Measurements from ENCODE around the gene GRM7.

The GRM7 gene

DNA sequence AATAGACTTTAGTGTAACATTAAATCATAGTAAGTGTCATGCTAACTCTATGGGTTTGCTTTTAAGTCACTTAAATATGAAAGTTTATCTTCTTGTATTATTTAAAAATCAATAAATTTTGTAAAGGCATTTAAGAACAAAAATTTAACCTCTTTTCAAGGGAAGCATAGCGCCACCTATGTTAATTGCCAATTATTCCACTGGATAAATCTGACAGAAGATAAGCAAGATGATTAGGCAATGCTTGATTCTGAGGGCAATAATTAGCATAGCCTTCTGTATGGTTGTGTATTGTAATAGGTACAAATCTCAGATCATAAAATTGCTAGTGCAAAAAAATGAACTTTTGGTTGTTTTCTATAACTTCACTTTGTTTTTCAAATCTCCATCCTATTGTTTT lies 560.1 kb downstream of the GRM7 start:
- DNase-seq: no peak

DNA sequence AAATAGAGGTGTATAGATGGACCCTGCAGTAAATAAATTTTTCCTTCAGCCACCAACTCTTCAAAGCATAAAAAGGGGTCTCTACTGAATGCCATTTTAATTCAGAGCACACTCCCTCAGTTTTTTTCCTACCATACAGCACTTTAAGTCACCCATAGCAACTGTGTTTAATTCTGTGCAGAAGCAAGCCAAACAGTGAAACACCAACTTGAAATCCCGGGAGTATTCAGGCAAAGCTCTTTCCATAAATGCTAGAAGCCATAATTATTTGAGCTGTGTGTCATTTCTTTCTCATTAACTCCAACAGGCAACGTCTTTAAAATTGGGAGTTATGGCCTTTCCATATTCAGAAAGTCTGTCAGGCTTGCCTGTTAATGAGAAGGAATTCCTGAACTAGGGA lies 562.1 kb downstream of the GRM7 start:
- no peak for DNase-seq

DNA sequence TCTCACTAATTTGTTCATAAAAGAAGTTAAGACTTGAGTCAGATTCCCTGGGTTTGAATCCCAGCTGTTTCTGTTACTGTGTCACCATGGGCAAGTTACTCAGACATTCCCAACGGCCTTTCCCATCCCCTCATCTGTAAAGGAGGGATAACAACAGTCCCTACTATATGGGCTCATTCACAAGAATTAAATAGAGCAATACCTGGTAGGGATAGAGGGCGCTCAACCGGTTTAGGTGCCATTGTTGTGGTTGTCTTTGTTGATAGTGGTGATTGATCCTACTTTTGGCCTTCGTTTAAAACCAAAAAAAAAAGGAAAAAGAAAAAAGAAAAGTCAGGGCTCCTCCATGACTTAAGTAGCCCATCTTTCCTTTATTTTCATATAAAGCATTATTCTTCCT lies 563.1 kb downstream of the GRM7 start:
- DNase-seq: no peak

DNA sequence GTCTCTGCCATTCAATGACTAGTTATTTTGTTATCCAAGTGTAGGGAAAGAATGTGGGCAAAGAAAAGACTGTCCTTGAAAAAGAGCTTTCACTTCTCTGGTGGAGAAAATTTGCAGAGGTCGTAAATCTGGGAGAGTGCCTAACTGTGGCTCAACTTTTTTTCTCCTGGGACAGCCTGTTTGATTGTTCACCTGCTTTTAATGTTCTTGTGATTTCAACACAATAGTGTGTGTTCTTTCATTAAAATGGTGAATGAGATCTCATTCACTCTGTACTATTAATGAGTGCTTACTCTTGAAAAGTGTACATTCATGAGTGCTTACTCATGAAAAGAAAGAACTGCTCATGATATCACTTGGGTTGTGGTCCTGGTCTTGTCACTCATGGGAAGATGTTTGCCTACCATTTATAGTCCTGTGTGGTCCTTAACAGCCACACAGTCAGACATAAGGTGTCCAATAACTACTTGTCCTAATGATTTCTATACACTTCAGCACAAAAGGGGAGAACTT lies 567.3 kb downstream of the GRM7 start:
- DNase-seq: no peak

DNA sequence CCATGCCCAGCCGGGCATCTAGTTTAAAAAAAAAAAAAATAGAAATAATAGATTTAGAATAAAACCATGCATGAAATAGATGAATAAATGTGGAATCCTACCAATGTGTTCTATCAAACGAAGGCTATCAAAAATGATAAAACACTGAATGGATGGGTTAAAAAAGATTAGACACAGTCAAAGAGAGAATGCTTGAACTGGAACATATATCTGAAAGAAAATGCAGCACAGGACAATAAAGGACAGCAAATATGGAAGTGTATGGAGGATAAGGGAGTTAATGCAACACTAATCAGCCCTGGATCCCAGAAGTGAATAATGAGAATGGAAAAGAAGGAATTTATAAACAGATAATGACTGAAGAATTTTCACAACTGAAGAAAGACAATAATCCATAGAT lies 571.7 kb downstream of the GRM7 start:
- no peak for DNase-seq

DNA sequence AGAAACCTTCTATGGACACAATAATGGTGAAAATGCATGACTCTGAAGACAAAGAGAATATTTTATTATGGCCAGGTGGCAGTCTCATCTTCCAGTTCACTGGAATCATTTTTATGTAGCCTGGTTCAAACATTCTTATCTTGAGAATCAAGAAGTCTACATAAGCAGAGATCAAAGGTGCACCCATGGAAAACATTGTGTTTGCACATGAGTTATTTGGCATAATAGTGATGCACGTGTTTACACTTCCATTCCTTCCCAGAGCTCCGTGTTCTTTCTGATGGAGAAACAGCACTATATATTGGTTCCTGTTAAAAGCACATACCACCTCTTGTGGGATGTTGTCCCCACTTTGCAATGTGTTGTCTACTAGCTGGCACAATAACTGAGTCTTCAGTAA lies 572.2 kb downstream of the GRM7 start:
- DNase-seq: no peak

DNA sequence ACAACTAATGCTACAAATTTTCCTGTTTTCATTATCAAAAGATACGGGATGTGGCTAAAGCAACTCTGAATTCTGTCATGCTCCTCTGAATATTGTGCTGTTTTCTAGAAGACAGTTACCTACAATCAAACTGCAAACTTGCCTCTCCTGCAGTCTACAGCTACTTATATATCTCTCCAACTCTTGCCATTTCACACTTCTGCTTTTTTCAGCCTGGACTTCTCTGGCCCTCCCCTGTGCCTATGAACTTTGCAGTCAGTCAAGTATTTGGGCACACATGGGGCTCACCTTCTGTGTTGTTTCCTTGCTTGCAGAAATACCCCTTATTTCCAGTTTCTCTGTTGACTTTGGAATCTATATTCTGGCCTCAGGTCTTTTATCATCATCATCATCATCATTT lies 575.6 kb downstream of the GRM7 start:
- DNase-seq: no peak

DNA sequence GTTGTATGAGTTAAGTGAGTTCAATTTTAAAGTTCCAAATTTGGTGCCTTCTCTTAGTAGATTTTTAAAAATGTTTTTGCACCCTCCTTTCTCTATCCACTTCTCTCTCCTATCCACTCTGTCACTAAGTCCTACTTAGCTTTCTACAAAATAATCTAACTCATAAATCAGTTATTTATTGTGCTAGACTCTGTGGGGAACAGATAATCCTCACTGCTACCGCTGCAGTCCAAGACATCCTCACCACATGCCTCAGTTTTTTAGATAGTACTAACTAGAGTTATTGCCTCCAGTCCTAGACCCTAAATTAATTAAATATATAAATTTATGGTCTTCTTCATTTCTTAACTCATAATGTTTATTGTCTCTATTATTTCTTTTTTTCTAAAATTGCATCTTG lies 576.3 kb downstream of the GRM7 start:
- no peak for DNase-seq

DNA sequence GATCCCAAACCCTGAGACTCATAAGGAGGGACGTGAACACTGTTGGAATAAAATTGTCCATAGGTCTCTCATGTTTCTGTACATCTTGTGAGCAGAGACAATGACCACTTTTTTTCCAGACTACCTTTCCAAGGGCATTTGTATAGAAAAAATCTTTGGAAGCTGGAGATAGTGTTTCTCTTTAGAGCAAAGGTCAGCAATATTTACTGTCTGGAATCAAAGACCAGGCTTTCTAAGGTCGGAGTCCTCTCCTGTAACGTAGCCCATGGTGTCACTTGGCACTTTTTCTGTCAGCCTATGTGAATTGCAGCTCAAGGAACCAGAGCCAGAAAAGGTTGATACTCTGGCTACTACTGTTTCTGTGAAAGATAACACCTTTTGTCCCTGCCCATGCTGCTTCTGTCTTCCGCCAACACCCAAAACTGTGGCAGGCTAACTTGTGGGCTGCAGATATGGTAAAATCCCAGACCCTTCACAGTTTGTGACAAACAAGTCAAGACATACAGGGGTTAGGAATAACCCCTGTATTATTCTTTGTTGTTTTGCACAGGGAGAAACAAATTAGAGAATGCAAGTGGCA lies 578.3 kb downstream of the GRM7 start:
- DNase-seq: no peak

DNA sequence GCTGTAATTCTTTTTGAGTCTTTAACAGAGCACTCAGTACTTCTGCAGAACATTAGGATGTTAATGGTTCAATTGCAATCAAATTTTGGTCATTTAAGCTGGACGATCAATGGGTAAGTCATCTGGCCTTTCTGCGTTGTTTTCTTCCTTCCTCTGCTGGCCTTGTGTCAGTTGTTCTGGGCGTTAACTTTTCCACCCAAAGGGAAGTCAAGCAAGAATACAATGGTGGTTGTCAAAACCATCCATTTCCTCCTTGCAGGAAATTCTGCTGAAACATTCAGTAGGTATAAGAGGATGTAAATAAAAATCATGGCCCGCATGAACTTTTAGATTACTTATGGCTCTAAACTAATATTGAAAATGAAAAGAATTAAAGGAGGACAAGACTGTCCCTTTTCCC lies 584.0 kb downstream of the GRM7 start:
- no peak for DNase-seq

DNA sequence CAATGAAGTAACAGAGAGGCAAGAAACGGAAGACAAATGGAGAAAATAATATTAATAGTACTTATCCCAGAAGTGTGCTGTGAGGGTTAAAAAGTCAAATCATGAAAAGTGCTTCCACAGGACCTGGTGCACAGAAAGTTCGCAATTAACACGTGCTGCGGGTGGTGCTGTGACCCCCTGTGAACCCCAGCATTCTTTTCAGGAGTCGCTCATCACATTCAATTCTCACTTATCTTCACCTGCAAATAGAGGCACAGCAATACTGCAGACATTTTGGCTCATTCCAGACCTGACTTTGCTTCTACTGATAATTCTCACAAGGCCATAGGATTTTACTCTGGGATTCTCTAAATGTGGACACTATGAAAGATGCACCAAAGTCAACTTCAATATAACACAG lies 584.4 kb downstream of the GRM7 start:
- no peak for DNase-seq

DNA sequence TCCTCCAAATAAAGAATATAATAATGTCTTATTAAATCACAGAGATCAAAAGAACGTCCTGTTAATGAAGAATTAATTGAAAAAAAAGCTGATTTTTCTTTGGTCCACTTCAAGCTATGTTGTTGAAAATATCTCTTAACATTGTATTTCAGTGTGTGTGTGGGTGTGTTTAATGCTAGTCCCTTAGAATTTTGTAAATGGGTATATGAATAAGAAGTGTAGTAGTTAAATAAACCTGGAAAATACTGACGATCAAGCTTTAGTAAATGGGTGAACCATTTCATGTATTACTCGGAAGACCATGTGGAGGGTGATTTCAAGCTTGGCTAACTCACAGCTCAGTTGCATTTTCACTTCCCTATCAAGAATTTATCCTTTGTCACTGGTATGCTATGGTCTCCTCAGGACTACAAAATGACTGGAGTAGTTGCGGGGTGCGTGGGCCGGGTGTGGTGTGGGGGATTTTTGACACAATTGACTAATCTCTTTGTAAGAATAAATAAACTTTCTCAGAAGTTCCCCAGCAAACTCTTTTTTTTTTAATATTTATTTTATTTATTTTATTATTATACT lies 586.4 kb downstream of the GRM7 start:
- no peak for DNase-seq

DNA sequence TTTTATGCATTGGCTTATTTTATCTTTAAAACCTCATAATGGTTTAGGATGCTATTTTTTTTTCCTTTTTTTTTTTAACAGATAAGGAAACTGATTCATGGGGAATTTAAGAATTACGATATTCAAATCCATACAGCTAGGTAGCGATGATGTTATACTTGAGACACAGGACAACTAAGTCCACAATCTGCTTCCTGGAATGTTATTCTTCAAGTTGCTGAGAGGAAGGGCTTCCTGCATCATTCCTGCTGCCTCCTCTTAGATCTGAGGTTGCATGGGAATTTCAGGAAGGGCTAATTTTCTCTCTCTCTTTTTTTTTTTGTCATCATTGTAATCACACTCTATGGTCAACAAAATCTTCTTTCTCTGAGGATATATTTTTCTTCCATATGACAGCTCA lies 595.5 kb downstream of the GRM7 start:
- DNase-seq: no peak

DNA sequence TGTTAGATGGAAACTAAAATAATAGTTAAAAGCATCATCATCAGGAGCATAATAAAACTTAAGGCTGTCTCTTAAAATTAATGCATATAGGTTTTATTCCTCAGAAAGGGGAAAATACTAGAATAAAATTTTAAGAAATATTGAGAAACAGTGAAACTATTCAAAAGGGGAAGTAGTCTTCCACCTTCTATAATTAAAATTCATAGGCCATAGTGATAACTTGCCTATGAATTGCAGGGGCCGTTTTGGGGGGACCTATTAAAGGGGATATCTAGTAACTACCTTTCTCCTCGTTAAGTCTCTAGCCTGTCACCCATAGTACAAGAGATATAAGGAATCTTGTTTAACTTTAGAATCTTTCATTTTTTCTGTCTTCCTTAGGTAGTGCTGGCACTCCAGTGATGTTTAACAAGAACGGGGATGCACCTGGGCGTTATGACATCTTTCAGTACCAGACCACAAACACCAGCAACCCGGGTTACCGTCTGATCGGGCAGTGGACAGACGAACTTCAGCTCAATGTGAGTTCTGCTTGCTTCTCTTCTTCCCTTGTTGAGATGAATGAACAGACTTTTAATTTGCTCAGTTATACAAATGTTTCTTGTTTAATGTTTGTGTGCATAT lies 600.4 kb downstream of the GRM7 start:
- no peak for DNase-seq

DNA sequence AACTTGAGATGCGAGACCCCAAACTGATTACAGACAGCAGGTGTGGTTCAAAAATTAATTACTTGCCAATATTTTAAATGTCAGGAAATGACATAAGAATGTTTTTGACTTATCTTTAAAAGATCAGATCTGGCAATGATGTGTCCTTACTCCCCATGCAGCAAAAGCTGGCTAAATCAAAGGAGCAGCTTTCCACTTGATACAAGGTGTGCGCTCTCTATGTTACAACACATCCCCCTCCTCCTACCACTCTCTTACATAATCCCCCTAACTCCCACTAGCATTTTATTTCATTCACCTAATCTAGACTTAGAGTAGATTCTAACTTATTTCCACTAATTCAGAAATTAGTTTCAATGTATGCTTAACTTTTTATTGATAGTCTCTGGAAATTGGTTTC lies 609.0 kb downstream of the GRM7 start:
- no peak for DNase-seq

DNA sequence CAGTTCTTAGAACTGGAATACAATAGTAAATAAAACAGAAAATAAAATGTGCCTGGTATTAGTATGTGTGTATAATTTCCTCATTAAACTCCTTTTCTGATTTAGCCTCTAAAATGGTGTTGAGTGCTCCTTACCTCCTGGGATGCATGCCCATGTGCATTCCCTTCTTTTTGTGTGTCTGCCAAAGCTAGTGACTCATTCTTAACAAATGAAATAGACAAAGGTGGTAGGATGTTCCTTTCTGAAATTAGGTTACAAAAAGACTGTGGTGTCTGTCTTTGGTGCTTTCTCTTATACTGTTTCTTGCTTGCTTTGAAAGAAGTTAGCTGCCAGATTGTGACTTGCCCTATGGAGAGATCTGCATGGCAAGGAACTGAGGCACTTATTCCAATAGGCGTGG lies 623.7 kb downstream of the GRM7 start:
- no peak for DNase-seq

DNA sequence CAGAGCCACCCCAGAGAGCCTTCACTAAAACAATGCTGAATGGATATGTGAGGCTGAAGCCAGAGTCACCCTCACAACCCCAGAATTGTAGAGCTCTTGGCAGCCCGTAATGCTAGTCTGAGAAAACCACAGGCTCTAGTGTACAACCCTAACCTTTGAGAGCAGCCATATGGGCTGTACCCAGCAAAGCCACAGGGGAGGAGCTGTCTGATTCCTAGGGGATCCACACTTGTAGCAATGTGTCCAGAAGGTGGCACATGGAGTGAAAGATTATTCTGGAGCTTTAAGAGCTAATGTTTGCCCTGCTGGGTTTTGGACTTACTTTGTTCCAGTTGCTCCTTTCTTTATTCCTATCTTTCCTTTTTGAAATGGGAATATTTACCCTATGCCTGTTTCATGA lies 626.8 kb downstream of the GRM7 start:
- DNase-seq: no peak

DNA sequence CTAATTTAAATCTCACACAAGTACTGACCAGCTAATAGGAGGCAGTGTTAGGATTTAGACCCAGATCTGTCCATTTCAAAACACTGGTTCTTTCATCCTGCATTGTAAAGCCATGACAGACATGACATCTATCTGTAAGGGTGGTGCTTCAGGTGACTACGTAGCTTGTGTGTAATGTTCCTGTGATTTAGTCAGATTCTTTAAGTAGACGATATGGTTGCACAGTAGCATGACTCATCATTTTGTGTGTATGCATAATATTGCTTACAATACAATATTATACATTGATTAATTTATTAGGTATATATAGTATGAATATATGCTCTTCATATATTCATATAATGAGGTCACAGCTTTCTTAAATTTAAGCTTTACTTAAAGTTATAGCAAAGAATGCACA lies 628.5 kb downstream of the GRM7 start:
- DNase-seq: no peak

DNA sequence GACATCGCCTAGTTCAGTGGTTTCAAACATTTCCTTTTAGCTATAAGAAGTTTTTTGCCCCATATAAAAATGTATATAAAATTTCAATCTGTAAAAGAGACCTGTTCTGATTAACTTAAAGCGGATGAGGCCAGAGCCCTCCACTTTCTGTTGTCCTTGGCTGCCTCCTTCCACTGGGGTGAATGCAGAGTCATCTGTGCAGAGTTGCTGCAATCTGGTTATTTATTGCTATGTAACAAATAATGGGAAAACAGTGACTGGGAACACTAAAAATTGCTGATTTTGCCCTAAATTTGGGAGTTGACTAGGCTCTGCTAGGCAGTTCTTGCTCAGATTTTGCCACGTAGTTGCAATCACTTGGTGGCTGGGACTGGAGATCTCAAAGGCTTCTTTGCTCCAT lies 637.8 kb downstream of the GRM7 start:
- no peak for DNase-seq

DNA sequence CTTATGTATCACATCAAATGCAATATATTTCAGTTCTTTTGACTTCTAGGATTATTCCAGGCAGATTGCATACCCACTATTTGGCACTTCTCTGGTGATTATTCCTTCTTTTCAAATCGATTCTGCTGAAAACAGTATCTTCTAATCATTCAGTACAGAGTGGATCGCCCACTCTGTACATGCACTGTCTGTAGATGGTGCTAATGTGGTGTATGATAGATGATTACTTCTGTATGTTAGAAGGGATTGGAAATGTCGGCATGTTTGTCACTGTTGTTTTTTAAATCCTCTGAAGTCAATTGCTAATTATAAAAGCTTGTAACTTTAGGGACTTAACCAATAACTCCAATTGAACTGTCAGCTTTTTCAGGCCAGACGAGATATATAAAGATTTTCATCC lies 642.5 kb downstream of the GRM7 start:
- no peak for DNase-seq

DNA sequence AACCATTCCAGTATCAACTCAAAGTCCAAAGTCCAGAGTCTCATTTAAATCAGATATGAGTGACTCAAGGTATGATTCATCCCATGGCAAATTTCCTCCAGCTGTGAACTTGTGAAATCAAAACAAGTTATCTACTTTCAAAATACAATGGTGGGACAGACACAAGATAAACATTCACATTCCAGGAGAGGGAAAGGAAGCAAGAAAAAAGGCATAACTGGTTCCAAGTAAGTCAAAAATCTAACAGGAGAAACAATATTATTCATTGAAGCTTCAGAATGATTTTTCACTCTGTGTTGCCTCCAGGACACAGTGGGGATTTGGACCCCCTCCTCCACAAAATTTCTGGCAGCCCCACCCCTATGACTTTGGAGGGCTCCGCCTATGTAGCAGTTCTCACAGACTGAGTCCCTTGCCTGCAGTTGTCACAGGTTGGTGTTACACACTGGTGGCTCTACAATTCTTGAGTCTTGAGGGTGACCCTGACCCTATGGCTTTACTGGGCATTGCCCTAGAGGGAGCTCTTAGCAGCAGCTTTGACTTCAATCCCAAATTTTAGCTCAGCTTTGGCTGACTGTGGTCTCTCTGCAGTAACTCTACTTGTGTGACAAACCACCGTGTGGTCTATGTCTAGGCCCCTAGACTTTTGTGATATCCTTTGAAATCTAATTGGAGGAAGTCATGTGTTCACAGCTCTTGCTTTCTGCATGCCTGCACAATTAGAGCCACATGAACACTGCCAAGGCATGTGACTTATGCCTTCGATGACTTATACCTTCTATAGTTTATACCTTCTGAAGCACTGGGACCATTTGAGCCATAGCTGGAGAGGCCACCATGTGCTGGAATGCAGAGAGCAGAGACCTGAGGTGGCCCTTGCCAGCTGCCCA lies 644.2 kb downstream of the GRM7 start:
- DNase-seq: no peak

DNA sequence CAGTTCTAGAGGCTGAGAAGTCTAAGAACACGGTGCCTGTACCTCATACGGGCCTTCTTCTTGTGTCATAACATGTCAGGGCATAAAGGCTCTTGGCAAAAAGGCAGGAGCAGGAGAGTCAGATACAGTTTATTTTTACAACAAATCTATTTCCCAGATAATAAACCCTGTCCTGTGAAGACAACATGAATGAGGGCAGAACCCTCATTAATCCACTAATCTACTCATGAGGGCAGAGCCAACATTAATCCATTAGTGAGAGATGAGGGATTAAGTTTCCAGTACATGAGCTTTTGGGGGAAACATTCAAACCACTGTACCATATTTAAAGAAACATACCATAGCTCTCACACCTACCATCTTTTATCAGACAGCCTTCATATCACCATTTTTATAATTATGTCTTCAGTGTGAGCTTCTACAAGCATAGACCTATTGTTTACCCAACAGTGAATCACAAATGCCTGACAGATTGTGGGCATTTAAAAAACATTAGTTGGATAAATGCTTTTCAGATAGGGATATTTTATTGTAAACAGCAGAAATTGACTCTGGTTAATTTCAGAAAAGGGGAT lies 645.8 kb downstream of the GRM7 start:
- DNase-seq: no peak

DNA sequence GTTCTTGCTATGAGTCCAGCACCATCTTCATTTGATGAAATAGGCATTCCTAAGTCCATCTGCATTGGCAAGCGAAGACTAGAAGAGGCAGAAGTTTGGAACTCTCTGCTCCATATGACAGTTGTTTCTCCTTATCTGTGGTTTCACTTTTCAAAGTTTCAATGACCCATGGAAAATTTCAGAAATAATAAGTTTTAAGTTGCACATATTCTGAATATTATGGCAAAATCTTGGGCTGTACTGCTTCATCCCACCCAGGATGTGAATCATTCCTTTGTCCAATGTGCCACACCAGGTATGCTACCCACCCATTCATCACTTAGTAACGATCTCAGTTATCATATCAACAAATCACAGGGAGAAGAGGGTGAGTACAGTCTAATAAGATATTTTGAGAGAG lies 647.9 kb downstream of the GRM7 start:
- DNase-seq: no peak

DNA sequence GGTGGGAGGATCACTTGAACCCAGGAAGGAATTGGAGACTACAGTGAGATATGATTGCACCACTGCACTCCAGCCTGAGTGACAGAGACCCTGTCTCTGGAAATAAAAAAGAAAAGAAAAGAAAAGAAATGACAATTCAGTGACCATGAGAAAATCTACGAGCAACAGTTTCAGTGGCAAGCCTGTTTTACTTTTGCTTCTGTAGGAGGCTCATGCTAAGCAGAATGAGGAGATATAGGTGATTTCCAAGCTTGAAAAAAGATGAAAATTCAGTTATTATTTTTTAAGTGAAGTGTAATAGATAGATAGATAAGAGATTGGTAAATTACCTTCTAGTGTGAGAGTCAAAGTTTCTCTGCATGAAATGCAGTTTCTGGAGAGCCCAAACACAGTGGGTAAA lies 651.1 kb downstream of the GRM7 start:
- DNase-seq: no peak
